GM10266 (cell line): ENCODE data around the gene SHC3.

Source experiments
- DNase-seq: peaks from one replicate; pipeline ENCODE4 v3.0.0; 2012; ENCODE audit errors: extremely low spot score
- CTCF ChIP-seq: IDR thresholded peaks from 2 replicates; pipeline ENCODE4 v1.5.1; 2012; ENCODE audit warnings: mild to moderate bottlenecking, low read depth; ENCODE audit not compliant: control insufficient read depth, insufficient read depth; ENCODE audit errors: missing control alignments

The SHC3 gene

GRCh38 chr9:89109666-89110065 lies 69.0 kb downstream of the SHC3 start:
- no peak for DNase-seq

GRCh38 chr9:89107406-89107805 lies 71.2 kb downstream of the SHC3 start:
- no peak for TF ChIP-seq CTCF
- no peak for DNase-seq

More at GRCh38 chr9:89109666-89110065, 69.0 kb downstream of the SHC3 start:
- no peak for TF ChIP-seq CTCF

GRCh38 chr9:89106224-89106851 lies 72.3 kb downstream of the SHC3 start:
- TF ChIP-seq CTCF, result no peak

GRCh38 chr9:89104821-89105220 lies 73.8 kb downstream of the SHC3 start:
- no peak for DNase-seq
- TF ChIP-seq CTCF, result no peak

More at GRCh38 chr9:89106224-89106851, 72.3 kb downstream of the SHC3 start:
- no peak for DNase-seq

GRCh38 chr9:89097219-89097618 lies 81.4 kb downstream of the SHC3 start:
- no peak for DNase-seq
- TF ChIP-seq CTCF, result no peak

- no peak for DNase-seq
- TF ChIP-seq CTCF, result no peak
These were observed 81.8 kb downstream of the SHC3 start for GRCh38 chr9:89096807-89097206.

GRCh38 chr9:89095761-89096528 lies 82.7 kb downstream of the SHC3 start:
- no peak for TF ChIP-seq CTCF
- no peak for DNase-seq
